CD4-positive, alpha-beta T cell treated with Interleukin-21 for 1 hour (primary cell): Measurements from ENCODE around the gene CENPU.
"Not testable (repeated sequence)": the region's sequence is repeated elsewhere in the genome, so short reads cannot be mapped to it uniquely, and the experiment has no call there.

Source experiments
- DNase-seq: peaks from one replicate; pipeline ENCODE4 v3.0.0-alpha.2; 2020

The CENPU gene

DNA sequence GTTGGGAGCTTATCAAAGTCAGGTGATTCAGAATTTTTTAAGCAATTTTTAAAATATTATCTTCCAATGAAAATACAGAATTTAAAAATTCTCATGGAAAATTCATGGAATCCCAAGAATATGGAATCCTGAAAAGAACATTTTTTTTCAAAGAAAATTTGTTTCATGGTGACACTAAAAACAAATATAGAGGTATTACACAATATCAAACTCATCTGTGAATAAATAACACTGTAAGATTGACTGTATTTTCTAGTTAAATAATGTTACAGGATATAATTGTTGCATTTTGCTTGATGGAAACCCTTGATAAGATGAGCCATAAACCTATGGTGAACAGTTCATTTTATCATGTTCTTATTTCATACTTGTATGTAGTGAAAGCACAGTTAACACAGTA, 72.9 kb downstream of the CENPU start:
- no peak for DNase-seq

DNA sequence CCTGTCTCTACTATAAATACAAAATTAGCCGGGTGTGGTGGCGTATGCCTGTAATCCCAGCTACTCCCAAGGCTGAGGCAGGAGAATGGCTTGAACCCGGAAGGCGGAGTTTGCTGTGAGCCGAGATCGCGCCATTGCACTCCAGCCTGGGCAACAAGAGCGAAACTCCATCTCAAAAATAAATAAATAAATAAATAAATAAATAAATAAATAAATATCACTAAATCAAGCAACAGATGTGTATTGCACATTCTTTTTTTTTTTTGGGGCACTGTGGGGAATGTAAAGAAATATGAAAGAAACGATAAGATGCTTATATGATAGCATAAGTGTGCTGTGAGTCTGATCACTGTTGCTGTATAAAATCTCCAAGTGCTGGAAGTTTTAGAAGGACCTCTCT, 76.1 kb downstream of the CENPU start:
- DNase-seq, result not testable (repeated sequence)

DNA sequence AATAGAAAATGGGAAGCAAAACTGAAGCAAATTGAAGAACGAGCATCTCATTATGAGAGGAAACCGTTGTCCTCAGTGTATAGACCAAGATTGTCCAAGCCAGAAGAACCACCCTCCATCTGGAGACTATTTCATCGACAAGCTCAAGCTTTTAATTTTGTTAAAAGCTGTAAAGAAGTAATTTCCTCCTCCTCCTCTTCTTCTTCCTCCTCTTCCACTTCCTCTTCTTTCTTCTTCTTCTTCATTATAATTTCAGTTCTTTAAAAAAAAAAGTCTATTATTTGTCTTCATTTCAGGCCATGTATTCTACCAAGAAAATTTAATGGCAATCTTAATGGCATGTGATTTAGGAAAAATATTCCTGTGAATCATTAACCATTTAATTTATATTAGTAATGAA, 76.8 kb downstream of the CENPU start:
- no peak for DNase-seq

DNA sequence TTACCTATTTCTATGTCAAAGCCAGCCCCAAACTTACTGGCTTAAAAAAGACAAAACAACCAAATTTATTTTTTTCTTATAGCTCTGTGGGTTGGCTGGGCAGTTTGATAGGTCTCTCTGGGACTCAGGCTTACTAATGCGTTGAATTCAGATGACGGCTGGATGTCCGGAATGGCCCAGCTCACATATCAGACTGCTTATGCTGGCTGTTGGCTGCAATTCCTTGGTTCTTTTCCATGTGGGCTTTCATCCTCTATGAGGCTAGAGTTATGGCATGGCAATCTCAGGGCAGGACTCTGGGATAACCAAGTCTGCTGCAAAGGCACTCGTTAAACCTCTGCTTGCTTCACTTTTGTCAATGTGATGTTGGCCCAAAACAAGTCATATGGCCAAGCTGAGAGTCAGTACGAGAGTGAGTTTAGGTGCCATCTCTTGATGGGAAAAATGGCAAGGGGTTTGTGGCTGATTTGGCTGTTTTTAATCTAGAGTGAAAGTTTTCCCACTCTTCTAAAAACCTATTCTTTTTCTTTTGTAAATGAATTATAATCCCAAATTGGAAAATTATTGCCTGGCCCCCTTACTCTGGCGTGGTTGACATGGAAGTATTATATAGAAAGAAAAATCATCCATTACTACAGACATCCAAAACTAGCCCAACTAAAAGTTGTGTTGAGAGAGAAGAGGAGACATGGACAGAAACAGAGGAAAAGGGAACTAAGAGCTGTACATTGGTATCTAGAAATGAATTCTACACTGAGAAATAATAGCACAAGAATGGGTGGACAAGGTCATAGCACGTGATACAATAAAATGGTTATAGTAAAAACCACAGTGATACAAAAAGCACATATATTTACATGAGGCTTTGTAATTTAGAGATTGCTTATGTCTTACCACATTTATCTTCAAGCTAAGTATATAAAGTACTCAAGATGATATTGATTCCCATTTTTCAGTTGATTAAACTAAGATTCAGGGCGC, 77.7 kb downstream of the CENPU start:
- no peak for DNase-seq

DNA sequence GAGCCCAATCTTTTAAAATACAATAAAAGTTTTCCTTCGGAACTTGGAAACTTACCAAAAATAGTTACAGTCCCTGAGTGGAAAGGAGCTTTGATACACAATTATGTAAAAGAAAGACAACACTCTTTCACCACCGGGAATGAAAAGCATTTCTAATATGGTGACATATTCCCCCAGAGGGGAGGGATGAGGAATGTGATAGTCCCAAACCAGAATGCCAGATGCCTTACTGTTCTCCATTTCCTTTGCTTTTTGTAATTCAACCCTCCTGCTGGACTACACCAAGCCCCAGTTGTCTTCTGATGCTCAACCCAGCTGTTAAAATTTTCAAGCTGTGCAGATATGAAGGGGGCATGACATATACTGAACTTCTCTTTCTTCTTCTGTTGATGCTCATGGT, 80.2 kb downstream of the CENPU start:
- DNase-seq, result no peak

DNA sequence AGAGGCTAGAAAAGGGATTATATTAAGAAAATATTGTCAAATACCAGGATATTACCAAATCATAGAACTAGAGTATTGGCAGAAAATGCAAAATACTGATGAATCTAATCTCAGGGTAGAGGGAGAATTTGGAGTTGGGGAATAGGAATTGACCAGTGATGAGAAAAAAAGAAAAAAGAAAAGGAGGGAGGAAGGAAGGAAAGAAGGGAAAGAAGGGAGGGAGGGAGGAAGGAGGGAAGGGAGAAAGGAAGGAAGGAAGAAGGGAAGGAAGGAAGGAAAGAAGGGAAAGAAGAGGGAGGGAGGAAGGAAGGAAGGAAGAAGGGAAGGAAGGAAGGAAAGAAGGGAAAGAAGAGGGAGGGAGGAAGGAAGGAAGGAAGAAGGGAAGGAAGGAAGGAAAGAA, 81.2 kb downstream of the CENPU start:
- DNase-seq, result not testable (repeated sequence)

DNA sequence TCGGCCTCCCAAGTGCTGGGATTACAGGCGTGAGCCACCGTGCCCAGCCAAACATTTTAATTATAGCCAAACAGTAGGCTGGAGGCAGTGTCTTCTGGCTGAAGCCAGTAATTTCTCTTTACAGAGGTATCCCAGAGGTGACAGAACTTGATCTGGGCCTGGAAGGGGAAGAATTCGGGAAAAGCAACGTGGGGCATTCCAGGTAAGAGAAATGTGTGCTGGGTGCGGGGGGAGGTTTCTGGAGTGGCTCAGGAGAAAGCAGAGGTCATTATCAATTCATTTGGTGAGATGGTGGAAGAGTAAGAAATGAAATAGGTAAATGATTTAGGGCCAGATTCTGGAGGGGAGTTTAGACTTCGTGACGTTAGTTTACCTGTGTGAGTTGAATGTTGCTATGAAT, 82.0 kb downstream of the CENPU start:
- DNase-seq, result no peak

DNA sequence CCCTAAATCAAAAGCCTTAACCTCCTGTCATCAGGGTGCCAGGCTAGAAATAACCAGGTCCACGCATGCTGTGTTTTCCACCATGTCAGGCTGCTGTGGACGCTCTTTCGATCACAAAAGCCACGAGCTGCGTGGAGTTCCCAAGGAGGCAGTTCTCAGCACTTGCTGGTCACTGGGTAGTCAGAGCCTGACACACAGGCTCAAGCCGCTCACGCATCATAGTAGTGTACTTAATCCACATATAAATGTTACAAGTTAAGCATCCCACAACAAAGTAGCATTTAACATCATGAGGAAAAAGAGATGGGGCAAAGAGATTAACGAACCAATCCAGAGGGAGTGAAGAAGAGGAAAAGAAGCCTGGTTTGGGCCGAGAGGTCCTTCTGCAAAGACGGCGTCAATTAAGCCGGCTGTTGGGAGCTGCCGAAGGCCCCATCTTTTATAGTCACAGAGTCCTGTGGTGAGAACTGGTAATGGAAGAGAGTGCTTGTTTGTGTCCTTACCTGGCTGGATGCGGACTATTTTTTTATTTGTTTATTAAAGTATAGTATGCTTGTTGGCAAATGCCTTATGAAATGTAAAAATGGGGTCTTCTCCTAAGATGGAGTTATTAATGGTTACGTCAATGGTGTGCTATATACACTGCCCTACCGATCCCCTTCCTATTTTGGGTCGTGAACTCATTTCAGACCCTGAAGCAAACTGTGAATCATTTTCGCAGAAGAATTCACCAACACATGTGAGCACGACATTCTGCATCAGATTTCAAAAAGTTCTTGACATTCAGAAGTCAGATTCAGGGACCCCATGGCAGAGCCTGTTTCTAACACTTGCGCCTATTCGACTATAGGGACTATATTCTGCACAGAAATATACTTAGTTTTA, 83.7 kb downstream of the CENPU start:
- no peak for DNase-seq

DNA sequence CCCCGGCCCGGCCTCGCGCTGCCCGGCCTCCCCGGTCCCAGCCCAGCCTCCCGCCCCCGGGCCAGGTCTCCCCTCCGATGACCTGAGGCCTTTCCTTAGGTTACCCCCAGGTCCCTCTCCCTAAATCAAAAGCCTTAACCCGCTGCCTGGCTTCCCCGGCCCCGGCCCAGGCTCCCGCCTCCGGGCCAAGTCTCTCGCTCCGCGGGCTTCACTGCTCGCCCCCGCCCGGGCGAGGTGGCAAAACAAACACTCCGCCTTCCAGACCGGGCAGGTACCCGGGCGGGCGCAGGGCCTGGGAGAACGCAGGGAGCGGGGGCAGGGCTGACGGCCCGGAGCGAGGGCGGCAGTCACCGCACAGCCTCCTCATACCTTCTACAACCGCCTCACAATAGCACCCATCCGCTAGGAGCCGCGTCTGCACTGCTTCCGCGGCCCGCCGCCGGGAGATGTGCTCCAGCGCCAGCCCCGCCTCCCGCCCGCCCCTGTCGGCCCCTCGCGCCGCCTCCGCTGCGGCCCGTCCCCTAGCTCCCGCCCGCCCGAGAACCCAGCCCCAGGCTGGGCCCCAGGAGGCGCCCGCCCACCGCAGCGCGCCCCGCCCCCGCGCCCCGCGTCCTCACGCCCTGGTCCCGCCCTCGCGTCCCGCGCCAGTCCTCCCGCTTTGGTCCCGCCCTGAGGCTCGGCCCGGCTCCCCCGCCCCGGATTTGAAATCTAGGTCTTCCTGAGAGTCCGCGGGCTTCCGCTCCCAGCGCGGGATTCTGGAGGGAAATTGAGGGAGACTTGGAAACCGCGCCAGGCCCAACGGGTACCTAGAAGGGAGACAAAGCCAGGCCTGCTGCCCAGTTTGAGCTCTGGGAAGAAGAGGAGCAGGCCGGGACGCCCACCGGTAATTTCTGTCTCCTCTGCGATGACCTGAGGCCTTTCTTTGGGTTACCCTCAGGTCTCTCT, 84.6 kb downstream of the CENPU start, which contains the start of the genes CASP3 and PRIMPOL:
CASP3 (minus strand) TSS at position 422 of the 945 bp plus-strand sequence. CDS start 10,994 bp downstream, outside the sequence.
PRIMPOL (plus strand) TSS at position 713 of the 945 bp plus-strand sequence. CDS start 7,403 bp downstream, outside the sequence.
- DNase-seq, result peak; percentile 96

DNA sequence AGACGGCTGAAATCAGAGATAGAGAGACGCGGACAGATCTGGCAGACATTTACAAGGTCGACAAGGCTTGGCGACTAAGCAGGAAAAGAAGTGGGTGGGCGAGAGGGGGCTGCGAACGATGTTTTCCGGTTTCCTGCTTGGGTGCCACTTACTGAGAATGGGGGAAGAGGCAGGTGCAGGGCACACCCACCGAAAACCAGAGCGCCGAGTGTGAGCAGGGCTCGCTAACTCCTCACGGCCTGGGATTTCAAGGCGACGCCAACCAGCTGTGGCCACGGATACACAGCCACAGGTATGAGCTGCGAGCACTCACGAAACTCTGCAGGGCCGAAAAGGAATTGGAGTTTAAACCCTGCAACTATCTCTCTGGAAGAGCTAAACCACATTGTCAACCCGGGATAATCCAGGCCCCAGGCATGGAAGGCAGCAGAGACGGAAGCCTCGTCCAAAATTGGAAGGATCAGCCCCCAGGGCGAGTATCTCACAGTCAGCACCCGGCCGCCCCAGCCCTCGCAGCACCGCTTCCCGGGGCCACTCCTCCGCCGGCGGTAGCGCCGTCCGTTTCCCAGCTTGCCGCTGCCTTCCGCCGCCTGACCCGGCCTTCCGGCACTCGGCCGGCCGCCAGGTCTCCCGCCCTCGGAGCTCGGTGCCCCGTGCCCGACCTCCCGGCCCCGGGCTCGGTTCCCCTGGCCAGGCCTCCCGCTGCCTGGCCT, 85.4 kb downstream of the CENPU start:
- peak; percentile 42 for DNase-seq

DNA sequence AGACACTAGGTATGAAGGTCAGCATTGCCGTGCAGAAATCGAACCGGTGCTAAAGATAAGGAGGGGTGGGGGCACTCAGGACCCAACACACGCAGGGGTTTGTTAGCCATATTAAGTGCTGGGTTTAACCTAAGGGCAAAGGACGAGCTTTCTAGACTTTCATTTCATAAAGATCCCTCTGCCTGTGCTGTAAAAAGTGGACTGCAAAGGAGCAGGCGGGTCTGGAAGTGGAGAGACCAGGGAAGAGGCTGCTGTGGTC, 85.9 kb downstream of the CENPU start:
- no peak for DNase-seq

DNA sequence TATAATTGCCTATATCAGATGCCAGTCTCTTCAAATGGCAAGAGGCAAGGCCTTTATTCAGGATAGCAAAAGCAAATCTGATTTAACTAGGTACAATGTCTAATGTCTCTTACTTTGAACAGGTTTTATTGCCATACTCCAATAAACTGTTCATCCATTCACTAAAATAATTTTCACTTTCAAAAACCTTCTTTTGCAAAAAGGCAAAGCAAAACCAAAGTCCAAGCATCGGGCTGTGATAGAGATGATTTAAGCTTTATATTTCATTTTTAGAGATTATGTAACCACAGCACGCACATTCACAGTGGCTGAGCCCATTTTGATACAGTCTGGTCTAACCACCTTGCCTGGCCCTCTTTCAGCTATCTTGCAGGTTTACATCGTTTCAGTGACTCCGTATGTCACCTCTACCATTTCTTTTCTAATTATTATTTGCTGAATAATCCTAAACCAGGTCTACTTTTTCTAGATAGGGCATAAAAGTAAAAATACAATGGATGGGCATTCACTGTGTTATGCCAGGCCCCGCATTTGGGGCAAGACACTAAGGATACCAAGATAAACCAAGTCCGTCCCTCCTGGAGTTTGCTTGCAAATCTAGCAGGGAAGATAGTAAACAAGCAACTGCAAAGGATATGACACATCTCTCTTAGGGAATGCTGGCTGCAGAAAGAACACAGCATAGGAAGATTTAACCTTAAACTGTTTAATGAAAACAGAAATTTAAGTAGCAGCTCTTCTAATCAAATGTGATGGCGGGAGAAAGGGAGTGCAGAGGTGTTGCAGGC, 86.4 kb downstream of the CENPU start:
- DNase-seq, result no peak

DNA sequence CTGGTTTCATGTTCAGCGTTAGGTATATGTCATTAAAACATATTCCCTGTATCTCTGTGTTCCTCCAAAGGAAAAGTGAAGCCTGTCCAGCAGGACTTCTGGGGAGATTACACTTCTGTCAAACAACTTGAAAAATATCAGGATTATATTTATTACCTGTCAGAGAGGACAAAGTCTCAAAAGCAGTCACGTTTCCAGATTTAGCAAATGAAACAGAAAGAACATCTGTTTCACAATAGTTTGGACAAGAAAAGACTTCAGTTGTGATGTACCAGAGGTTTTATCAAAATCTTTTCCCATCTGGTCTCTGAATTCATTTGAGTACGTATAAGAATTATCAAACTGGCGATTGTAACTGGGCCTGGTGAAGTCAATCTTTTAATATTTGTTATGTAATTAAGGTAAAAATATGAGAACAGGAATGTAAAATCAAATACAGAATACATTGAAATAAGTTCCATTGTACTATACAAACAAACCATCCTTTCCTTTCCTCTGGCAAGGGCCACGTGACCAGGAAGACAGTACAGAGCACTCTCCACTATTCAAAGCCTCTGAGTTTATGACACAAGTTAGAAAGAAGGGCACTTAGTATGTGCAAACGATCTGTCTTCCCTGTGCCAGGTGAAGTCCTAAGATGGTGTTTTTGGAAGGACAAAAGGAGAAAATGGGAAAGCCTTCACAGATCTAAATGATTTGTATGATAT, 87.8 kb downstream of the CENPU start:
- DNase-seq, result no peak

DNA sequence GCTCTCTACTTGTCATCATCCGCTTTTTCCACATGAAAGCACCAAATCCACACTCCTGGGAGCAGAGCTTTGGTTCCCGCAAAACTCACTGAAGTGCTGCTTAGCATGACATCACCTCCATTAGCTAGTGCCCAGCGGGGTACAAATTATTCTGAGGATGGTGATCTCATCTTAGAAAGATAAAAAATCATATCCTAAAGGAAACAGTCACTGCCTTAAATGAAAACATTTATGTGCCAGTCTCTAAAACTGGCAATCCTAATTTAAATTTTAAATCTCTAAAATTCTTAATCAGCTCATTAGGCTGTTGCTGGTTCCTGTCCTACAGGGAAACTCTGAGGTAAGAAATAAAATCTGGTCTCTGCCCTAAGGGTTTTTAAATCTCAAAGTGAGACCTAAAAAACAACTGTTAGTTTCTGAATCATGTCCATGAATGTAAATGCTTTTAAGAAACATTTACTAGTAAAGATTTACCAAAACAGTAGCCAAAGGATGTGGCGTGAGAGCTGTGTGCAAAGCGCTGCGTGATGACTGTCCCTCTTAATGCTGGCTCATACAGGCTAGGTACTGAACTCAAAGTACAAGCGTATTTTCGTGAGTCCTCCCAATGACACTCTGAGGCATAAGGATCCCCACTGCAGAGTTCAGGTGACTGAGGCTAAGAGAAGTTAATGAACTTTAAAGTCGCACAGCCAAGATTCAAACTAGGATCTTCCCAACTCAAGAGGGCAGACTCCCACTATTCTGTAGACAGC, 89.2 kb downstream of the CENPU start:
- DNase-seq, result no peak
